Left colon (tissue), 2 donors: ENCODE data around the gene TTC9B. TPM values are rescaled to one million over a fixed set of nuclear protein-coding genes. Genes with fewer than 3 reads are reported as not detected.
A peak's percentile ranks its signal among the peaks of the same experiment; 100 is the strongest.

Experiments used
- ATAC-seq: fragments of 200-7000 bp; cut with Tn5 transposase; one replicate; pipeline ENCODE4 v1.9.1; 2020; ENCODE audit warnings: mild to moderate bottlenecking, moderate library complexity
- DNase-seq, 2 donors: peaks; one replicate each; pipeline ENCODE4 v3.0.0-alpha.2; 2020
- intact Hi-C, 2 donors: fragments of 100-400 bp; cut with DNase I in 1 of 2; cut with micrococcal nuclease in 1 of 2; formaldehyde crosslinking; loops; one replicate each; pipeline versions ENCODE4 v1.11.2 to v1.14.0; 2022; cut with DNase I, micrococcal nuclease
- long read RNA-seq: library from polyadenylated mRNA; unstranded; transcript quantifications from one replicate; pipeline ENCODE4 v2.0.0, GENCODE V29; 2021
- total RNA-seq, 2 donors: library from RNA; stranded (reverse); fragmentation: NEBNext Ultra II Directional; extraction: Animal tissue kit (Norgen Biotek cat#: 25700); gene quantifications; one replicate each; pipeline ENCODE4 v1.2.1, GENCODE V29; 2021
- donor health status: DM: no; HTN: no; CAD: no.
- donor health status: DM: yes; HTN: yes; CAD: no.

The TTC9B gene
- total RNA-seq: under 1 TPM; 0.37 to 0.45 TPM
- long read RNA-seq: 0 reads

- DNase-seq (peak in 1 of 2 donors; percentile 23), ATAC-seq (no peak)
- intact Hi-C loops: no loop called here
These were observed at the start of gene TTC9B for GRCh38 chr19:40217934-40218890. TSS of gene TTC9B (minus strand) at chr19:40218384. CDS start at chr19:40218381, 3 bp downstream.

- no peak for ATAC-seq
- intact Hi-C loops: no loop called here
- no peak for DNase-seq
These were observed 49.4 kb upstream of the TTC9B start for GRCh38 chr19:40267601-40267997.

GRCh38 chr19:40266912-40267600 is 48.9 kb upstream of the TTC9B start:
- ATAC-seq: no peak
- no peak for DNase-seq
- intact Hi-C loops: no loop called here

- intact Hi-C loops: no loop called here
- DNase-seq (no peak), ATAC-seq (no peak)
These were observed 47.9 kb upstream of the TTC9B start for GRCh38 chr19:40266119-40266518.

- ATAC-seq (no peak), DNase-seq (no peak)
- intact Hi-C loops: no loop called here
These were observed 47.5 kb upstream of the TTC9B start for GRCh38 chr19:40265763-40266099.

- DNase-seq: no peak
These were observed 47.0 kb upstream of the TTC9B start for GRCh38 chr19:40265055-40265762.

GRCh38 chr19:40264314-40265054 is 46.3 kb upstream of the TTC9B start:
- ATAC-seq: no peak
- intact Hi-C loops: no loop called here
- no peak for DNase-seq

More at GRCh38 chr19:40265055-40265762, 47.0 kb upstream of the TTC9B start:
- intact Hi-C loops: no loop called here
- ATAC-seq: no peak

- intact Hi-C loops: no loop called here
- DNase-seq (no peak), ATAC-seq (no peak)
These were observed 45.5 kb upstream of the TTC9B start for GRCh38 chr19:40263440-40264313.

- no peak for ATAC-seq
- intact Hi-C loops: no loop called here
- no peak for DNase-seq
These were observed 44.2 kb upstream of the TTC9B start for GRCh38 chr19:40262422-40262821.

GRCh38 chr19:40261631-40262030 is 43.4 kb upstream of the TTC9B start:
- no peak for DNase-seq
- intact Hi-C loops: no loop called here
- ATAC-seq: no peak

- ATAC-seq (no peak), DNase-seq (no peak)
- intact Hi-C loops: no loop called here
These were observed 38.9 kb upstream of the TTC9B start for GRCh38 chr19:40257096-40257517.

GRCh38 chr19:40256512-40256911 is 38.3 kb upstream of the TTC9B start:
- no peak for ATAC-seq
- no peak for DNase-seq
- intact Hi-C loops: no loop called here

- ATAC-seq (no peak), DNase-seq (no peak)
- intact Hi-C loops: no loop called here
These were observed 37.5 kb upstream of the TTC9B start for GRCh38 chr19:40255619-40256166.

- DNase-seq: no peak
- no peak for ATAC-seq
- intact Hi-C loops: no loop called here
These were observed 36.7 kb upstream of the TTC9B start for GRCh38 chr19:40254714-40255418.

GRCh38 chr19:40253611-40254092 is 35.5 kb upstream of the TTC9B start:
- no peak for ATAC-seq
- no peak for DNase-seq
- intact Hi-C loops: no loop called here

GRCh38 chr19:40252395-40252794 is 34.2 kb upstream of the TTC9B start:
- ATAC-seq (no peak), DNase-seq (no peak)
- intact Hi-C loops: no loop called here

- intact Hi-C loops: no loop called here
These were observed 33.8 kb upstream of the TTC9B start for GRCh38 chr19:40251991-40252390.

More at GRCh38 chr19:40251991-40252390, 33.8 kb upstream of the TTC9B start:
- no peak for DNase-seq
- ATAC-seq: no peak
